ENCODE data around the gene RCSD1.

RCSD1 gene

GRCh38 chr1:167643441-167643840 lies 13.4 kb downstream of the RCSD1 start:
- no peak for DNase-seq (ENCODE audit: low spot score)

DNA sequence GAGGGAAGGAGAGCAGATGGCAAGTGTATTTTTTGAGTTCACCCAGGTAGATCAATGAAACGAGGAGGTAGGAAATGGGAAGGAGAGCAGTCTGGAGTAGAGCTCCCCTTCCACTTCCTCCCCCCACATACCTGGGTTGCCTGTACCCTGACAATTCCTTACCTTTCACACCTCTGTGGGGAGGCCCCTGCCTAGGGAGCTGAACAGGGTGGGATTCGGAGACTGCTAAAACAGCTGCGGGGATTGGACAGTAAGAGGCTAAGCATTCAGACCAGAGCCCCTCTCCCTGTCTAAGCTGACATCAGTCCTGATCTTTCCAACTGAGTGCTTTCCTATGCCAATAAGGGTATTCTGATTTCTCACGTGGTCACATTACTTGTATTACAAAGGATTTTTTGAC lies 14.5 kb downstream of the RCSD1 start:
- DNase-seq (ENCODE audit: low spot score) = no peak

- DNase-seq (ENCODE audit: low spot score) = no peak
These were observed 15.1 kb downstream of the RCSD1 start for GRCh38 chr1:167645140-167645541.

- DNase-seq (ENCODE audit: low spot score) = no peak
These were observed 15.8 kb downstream of the RCSD1 start for GRCh38 chr1:167645625-167646414.

DNA sequence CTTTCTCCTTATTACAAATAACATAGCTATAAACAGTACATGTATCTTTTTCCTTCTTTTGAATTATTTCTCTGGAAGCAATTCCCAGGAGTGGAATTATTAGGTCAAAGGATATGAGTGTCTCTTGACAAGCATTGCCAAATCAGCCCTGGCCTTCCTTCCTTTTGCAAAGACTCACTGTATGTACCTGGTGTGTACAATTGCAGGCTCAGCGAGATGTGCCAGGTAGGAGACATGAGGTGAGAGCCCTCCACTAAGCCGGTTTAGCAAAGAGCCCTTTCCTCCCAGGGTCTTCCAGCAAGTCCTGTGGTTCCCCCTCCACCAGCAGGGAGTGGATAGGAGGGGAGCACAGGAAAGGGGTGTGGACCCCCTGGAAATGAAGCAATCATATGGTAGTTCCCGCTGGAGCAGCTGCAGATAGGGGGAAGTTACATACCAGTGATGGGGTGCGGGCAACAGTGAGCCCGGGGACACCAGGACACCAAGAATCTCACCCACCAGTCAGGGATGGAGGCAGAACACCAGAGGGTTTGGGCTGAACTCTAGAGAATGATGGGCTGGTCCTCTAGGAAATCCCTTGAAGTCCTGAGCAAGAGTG lies 18.3 kb downstream of the RCSD1 start:
- DNase-seq (ENCODE audit: low spot score) = no peak

- no peak for DNase-seq (ENCODE audit: low spot score)
These were observed 19.1 kb downstream of the RCSD1 start for GRCh38 chr1:167648978-167649744.

DNA sequence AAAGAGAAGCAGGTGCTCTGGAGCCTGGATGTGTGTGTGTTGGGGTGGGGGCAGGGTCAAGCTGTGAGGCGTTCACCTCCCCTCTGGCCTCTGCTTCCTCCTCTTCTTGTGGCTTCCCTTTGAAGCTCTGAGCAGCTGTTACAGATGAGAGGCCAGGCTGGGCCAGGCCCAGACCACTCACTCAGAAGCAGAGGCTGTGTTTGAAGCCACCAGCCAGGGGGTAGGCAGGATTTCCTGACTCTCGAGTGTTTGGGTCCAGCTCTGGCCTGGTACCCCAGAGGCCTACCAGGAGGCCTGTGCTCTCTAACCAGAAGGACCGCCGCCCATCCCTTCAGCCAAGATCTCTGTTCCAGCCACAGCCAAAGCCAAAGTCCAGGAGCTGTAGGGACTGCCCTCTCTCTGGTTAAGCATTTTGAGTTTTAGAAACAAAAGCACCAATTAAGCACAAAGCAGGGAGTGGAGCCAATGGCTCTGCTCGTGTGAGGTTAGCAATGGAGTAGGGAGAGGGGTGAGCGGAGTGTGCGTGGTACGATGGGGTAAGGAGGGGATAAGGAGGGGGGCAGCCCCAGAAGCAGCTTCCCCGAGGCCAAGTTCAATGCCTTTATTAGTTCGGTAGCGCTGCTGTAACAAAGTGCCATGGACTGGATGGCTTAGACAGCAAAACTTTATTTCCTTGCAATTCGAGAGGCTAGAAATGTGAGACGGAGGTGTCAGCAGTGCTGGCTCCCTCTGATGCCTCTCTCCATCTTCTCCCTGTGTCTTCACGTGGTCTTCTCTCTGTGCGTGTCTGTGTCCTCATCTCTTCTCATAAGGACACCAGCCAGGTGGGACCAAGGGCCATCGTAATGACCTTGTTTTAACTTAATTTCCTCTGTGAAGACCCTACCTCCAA lies 20.5 kb downstream of the RCSD1 start:
- DNase-seq (ENCODE audit: low spot score) = no peak

DNA sequence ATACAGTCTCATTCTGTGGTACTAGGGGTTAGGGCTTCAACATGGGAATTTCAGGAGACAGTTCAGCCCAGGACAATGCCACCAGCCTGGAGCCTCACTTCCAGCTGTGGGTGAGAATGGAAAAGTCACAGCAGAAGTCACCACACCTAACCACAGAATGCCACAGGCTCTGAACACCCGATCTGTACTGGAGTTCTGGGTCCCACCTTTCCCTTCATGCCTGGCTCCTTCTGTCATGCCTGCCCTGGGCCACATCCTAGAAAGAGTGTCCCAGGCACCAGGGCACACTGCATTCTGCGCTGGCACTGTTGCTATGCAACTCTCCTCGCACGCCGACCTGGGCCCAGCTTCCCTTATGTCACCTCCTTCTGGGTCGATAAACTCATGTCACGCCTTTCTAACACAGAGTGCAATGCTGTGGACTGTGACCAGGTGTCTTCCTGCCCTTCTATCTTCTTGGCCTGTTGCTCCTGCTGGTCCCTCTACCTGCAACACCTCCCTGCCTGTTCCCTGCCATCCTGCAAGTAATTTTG lies 21.2 kb downstream of the RCSD1 start:
- no peak for DNase-seq (ENCODE audit: low spot score)

GRCh38 chr1:167654975-167655575 lies 25.0 kb downstream of the RCSD1 start:
- DNase-seq (ENCODE audit: low spot score) = no peak

DNA sequence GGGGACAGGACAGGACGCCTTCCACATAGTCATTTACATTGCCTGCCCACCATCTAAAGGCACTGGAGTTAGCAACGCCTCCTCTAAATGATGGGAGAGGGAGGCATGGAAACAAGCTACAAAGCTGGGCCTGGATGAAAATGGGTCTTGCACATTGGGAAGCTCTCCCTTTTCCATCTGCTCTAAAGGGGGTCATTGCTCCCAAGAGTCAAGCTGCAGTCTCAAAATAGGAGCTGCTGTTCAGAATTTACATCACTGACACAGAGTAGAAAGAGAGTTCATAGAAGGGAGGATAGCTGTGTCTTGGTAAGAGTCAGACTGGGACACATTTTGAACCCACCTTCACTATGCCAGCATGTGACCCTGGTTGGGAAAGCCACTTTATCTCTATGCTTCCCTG lies 26.6 kb downstream of the RCSD1 start:
- no peak for DNase-seq (ENCODE audit: low spot score)

GRCh38 chr1:167658574-167659328 lies 28.7 kb downstream of the RCSD1 start:
- DNase-seq (ENCODE audit: low spot score) = no peak

DNA sequence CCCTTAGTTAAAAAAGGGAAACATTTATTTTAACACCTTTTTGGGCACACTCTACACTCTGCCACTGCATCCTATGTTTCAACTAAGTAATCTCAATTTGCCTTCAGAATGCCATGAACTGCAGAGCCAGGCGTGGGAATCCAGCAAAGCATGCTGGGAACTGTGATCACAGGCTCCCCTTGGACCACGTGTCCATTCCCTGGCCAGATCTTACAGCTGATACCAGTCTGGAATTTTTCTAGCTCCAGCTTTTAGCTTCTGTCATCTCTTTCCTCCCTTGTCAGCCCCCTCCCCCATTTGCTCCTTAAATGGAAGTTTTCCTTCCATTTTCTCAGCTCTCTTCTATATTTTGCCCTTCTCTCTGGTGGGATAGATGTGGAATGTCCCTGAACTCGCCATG lies 29.4 kb downstream of the RCSD1 start:
- no peak for DNase-seq (ENCODE audit: low spot score)

DNA sequence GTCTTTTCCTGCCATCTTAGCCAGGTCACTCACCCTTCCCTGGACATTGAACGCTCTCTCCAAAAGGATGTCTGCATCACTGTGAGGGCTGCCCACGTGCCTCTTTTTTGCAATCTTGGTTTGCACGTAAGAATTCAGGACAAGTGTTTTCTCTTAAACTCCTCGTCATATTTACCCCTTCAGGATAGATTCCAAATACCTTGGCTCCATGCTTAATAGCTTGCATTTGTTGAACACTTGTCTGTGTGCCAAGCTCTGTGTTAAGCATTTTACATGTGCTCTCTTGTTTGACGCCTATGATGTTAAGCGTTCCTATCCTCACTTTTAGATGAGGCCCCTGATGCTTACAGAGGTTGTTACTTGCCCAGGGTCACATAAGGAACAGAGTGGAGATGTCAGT lies 29.8 kb downstream of the RCSD1 start:
- no peak for DNase-seq (ENCODE audit: low spot score)

DNA sequence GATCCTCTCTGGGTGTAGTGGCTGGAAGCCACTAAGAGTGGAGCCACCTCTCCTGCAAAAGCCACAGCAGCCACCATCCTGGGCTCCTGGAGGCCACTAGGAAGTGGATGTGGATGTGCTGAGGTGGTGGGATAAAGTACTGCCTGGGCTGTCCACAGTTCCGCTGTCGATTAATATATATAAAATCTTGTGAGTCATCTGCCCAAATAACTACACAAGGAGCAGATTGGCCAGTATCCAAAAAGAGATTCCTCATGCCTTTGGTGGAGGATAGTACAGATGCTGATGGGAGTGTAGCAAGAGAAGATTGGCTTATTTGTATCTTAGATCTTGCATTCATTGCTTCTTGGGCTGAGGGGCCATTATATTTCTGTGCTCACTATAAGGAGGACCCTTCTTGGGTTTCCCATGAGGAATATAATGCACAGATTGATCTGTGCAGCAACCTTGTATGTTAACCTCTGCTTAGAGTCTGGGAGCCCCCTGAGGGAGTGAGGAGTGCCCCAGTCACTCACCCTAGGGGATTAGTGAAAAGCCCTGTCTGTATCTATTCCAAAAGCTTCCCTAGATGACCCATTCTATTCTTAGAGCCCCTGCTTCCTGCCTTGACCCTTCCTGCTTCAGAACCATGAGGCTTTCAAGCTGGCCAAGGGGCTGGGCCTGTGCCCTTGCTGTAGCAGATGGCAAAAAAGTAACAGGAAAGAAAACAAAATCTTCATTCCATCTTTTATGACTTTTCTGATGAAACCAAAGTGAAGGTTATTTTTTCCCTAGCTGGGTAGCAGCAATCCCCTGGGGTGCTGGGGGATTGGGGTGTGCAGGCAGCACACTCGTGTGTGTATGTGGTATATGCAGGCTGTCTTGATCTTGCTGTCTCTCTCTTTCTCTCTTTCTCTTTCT lies 31.7 kb downstream of the RCSD1 start:
- DNase-seq (ENCODE audit: low spot score) = no peak

- no peak for DNase-seq (ENCODE audit: low spot score)
These were observed 33.2 kb downstream of the RCSD1 start for GRCh38 chr1:167663002-167663772.

GRCh38 chr1:167665469-167665868 lies 35.4 kb downstream of the RCSD1 start:
- no peak for DNase-seq (ENCODE audit: low spot score)

- DNase-seq (ENCODE audit: low spot score) = no peak
These were observed 36.4 kb downstream of the RCSD1 start for GRCh38 chr1:167666416-167666815.

GRCh38 chr1:167667536-167667935 lies 37.5 kb downstream of the RCSD1 start:
- DNase-seq (ENCODE audit: low spot score) = no peak

DNA sequence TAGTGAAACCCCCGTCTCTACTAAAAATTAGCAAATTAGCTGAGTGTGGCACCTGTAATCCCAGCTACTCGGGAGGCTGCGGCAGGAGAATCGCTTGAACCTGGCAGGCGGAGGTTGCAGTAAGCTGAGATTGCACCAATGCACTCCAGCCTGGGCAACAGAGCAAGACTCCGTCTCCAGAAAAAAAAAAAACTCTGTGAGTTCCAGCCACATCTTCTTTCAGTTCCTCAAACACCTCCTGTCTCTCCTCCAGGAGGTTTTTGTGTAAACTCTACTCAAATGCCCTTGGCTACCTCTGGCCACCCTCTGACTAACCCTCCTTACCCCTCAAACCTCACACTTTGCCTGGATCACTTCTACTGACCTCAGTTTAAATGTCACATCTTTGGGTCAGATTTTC lies 38.1 kb downstream of the RCSD1 start:
- DNase-seq (ENCODE audit: low spot score) = no peak
